Measurements from ENCODE around the gene GRAMD2B.
A peak's percentile ranks its signal among the peaks of the same experiment; 100 is the strongest.
"Not testable (repeated sequence)": the region's sequence is repeated elsewhere in the genome, so short reads cannot be mapped to it uniquely, and the experiment has no call there.

GRAMD2B gene, protein sequence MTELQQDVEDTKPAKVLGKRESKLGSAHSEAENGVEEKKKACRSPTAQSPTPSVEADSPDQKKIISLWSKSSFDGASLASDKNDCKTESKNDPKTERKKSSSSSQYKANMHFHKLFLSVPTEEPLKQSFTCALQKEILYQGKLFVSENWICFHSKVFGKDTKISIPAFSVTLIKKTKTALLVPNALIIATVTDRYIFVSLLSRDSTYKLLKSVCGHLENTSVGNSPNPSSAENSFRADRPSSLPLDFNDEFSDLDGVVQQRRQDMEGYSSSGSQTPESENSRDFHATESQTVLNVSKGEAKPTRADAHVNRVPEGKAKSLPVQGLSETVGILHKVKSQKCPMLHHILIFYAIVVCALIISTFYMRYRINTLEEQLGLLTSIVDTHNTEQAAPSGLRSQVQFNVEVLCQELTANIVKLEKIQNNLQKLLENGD

DNA sequence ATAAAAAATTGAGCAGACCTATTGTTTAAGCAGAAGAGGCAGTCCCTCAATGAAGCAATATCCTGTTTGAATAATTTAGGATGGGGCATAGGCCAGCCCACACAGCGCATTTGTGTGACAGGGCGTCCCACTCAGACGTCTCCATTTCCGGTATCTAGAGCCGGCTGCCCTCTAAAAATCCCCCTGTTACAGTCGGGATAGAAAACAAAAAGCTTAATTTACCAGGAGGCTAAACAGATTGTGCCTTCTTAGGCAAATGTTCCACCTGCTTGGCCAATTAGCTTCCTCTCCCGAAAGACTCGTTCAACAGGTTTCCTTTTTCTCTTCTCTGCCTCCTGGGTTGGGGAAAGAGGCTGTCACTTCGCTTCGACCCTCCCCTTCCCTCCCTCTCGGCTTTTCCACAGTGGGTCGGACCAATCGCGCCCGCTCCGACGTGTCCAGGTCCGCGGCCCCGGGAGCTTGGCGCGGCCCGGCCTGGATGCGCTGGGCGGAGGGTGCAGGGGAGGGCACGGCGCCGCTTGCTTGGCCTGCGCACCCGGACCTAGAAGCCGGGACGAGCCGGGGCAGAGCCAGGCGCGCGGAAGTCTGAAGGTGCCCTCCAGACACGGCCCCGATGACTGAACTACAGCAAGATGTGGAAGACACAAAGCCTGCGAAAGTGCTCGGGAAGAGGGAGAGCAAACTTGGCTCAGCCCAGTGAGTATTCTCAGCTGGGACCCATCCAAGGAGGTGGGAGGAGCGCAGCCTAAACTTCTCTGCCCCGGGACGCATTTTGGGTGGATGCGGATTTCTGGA is at the start of gene GRAMD2B:
Gene GRAMD2B (plus strand): TSS at position 416 of the 795 bp plus-strand sequence. CDS start 198 bp downstream, at position 614.
- Mint-ChIP-seq H3K36me3 (ENCODE audit: low read depth) (no peaks in the 10 kb centered on the region), H3K4me1 (peaks cover 24% of the 10 kb centered on the region), H3K27me3 (ENCODE audit: low read depth) (no peaks in the 10 kb centered on the region), H3K27ac (peak within 1 kb of the TSS; percentile 87 to 93 (median 90)), H3K9me3 (no peaks in the 10 kb centered on the region), H3K4me3 (peak within 1 kb of the TSS; percentile 88 to 91 (median 91))
- TF ChIP-seq, protein P1, sequence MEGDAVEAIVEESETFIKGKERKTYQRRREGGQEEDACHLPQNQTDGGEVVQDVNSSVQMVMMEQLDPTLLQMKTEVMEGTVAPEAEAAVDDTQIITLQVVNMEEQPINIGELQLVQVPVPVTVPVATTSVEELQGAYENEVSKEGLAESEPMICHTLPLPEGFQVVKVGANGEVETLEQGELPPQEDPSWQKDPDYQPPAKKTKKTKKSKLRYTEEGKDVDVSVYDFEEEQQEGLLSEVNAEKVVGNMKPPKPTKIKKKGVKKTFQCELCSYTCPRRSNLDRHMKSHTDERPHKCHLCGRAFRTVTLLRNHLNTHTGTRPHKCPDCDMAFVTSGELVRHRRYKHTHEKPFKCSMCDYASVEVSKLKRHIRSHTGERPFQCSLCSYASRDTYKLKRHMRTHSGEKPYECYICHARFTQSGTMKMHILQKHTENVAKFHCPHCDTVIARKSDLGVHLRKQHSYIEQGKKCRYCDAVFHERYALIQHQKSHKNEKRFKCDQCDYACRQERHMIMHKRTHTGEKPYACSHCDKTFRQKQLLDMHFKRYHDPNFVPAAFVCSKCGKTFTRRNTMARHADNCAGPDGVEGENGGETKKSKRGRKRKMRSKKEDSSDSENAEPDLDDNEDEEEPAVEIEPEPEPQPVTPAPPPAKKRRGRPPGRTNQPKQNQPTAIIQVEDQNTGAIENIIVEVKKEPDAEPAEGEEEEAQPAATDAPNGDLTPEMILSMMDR (IDR thresholded peaks at IDR 0.05; ENCODE audit: unreplicated experiment in 3 of 3): no peak

DNA sequence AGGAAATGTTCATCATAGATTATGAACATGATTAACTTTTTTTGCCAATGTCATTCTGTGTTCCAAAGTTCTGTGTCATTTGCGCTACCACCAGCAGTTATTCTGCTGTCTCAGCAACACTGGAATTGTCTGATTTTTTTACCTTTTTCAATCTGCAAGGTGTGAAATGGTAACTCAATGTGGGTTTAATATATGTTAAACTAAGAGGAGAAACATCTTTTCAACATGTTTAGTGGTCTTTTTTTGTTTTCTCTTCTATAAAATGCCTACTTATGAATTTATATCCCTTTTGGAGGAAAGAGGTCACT is 49.1 kb upstream of the GRAMD2B start:
- TF ChIP-seq, protein P1 (IDR thresholded peaks at IDR 0.05; ENCODE audit: unreplicated experiment in 3 of 3): no peak
- no peaks in the 10 kb centered on the region for H3K9me3 Mint-ChIP-seq
- H3K27me3 Mint-ChIP-seq (ENCODE audit: low read depth): no peaks in the 10 kb centered on the region
- H3K36me3 Mint-ChIP-seq (ENCODE audit: low read depth): no peaks in the 10 kb centered on the region
- peaks cover 15% of the 10 kb centered on the region for H3K4me1 Mint-ChIP-seq
- H3K4me3 Mint-ChIP-seq: no peak overlapping the region
- H3K27ac Mint-ChIP-seq: peak overlapping the region in 1 of 3 experiments; percentile 25

DNA sequence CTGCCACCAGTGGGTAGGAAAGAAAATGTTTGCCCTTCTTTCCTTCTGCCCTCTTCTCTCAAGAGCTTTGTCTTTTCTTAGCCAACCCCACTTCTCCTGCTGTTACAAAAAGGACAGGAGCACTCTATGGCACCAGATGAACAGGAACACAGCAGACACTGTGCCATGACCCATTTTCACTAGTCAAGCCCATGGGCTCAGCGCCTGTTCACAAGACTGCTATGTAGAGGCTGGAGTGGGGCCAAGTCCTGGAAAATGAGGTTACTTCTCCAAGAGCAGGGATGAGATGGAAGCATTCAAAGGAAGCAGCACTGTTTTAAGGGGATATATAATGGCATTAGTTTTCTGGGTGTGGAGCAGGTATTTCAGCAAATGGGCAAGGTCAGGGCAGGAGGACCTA is 46.8 kb upstream of the GRAMD2B start:
- peaks cover 5% of the 10 kb centered on the region for H3K36me3 Mint-ChIP-seq (ENCODE audit: low read depth)
- peaks cover 14% of the 10 kb centered on the region for H3K9me3 Mint-ChIP-seq
- TF ChIP-seq, protein P1 (IDR thresholded peaks at IDR 0.05; ENCODE audit: unreplicated experiment in 3 of 3): no peak
- no peak overlapping the region for H3K27ac Mint-ChIP-seq
- no peak overlapping the region for H3K4me3 Mint-ChIP-seq
- H3K27me3 Mint-ChIP-seq (ENCODE audit: low read depth): no peaks in the 10 kb centered on the region
- H3K4me1 Mint-ChIP-seq: no peaks in the 10 kb centered on the region

DNA sequence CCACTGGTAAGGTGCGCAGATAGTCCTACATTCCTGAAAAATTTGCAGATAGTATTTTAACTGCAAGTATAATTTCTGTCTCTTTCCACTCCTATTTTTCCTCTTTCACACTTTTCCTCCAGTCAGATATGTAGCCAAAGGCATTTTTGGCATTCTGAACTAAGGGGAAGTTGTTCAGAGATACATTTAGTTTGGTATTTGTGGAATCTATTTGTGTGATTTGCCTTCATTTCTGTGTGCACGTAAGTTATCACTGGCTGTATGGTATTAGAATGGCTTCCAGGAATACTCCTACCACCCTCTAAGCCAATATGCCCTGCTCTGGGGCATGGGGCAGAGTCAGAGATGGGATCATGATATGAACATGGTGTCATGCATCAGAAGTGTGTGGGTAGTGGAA is 45.8 kb upstream of the GRAMD2B start:
- TF ChIP-seq, protein P1 (IDR thresholded peaks at IDR 0.05; ENCODE audit: unreplicated experiment in 3 of 3): no peak
- no peaks in the 10 kb centered on the region for H3K27me3 Mint-ChIP-seq (ENCODE audit: low read depth)

DNA sequence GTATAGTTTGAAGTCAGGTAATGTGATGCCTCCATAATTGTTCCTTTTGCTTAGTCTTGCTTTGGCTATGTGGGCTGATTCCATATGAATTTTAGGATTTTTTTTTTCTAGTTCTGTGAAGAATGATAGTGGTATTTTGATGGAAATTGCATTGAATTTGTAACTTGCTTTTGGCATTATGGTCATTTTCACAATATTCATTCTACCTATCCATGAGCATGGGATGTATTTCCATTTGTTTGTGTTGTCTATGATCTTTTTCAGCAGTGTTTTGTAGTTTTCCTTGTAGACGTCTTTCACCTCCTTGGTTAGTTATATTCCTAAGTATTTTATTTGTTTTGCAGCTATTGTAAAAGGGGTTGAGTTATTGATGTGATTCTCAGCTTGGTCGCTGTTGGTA is 42.9 kb upstream of the GRAMD2B start:
- Mint-ChIP-seq H3K9me3 (peaks cover 25% of the 10 kb centered on the region), H3K4me1 (peaks cover 19% of the 10 kb centered on the region), H3K36me3 (ENCODE audit: low read depth) (peaks cover 14% of the 10 kb centered on the region)
- not testable (repeated sequence) for H3K27ac Mint-ChIP-seq; H3K4me3 Mint-ChIP-seq; H3K27me3 Mint-ChIP-seq (ENCODE audit: low read depth)

More for the DNA sequence above, 45.8 kb upstream of the GRAMD2B start:
- Mint-ChIP-seq H3K27ac (no peak overlapping the region), H3K9me3 (peaks cover 22% of the 10 kb centered on the region), H3K36me3 (ENCODE audit: low read depth) (peaks cover 10% of the 10 kb centered on the region), H3K4me3 (no peak overlapping the region), H3K4me1 (no peaks in the 10 kb centered on the region)

DNA sequence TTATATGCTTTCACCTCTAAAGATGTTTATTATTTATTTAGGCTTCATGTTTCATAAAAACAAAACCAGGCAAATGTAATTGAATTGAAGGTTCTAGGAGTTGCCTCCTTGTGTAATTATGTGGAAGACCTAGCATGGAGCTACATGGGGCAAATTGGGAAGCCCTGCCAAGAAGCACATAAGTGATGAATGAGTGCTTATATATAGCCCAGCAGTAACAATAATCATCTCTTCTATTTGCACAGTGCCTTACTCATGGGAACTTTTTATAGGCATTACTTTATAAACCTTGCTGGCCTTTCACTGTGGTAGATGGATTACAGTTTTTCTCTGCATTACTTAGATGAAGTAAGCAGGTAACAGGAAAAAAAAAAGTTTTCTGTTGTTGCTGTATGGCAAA is 40.0 kb upstream of the GRAMD2B start:
- peaks cover 14% of the 10 kb centered on the region for H3K36me3 Mint-ChIP-seq (ENCODE audit: low read depth)
- H3K4me1 Mint-ChIP-seq: peaks cover 25% of the 10 kb centered on the region
- no peaks in the 10 kb centered on the region for H3K27me3 Mint-ChIP-seq (ENCODE audit: low read depth)
- H3K9me3 Mint-ChIP-seq: peaks cover 25% of the 10 kb centered on the region
- TF ChIP-seq, protein P1 (IDR thresholded peaks at IDR 0.05; ENCODE audit: unreplicated experiment in 3 of 3): no peak
- H3K4me3 Mint-ChIP-seq: no peak overlapping the region
- H3K27ac Mint-ChIP-seq: no peak overlapping the region

Measured in nephron (organoid).